Cardiac septum (tissue), 1 donor: Measurements from ENCODE around the gene LCOR. TPM values are rescaled to one million over a fixed set of nuclear protein-coding genes. Genes with fewer than 3 reads are reported as not detected.
"Not testable (repeated sequence)": the region's sequence is repeated elsewhere in the genome, so short reads cannot be mapped to it uniquely, and the experiment has no call there.

Experiments
- DNase-seq: peaks from one replicate; pipeline ENCODE4 v3.0.0-alpha.2; 2020; ENCODE audit warnings: low spot score
- intact Hi-C: fragments of 100-400 bp; cut with DNase I; formaldehyde crosslinking; loops from one replicate; pipeline ENCODE4 v1.14.0; 2022
- total RNA-seq: library from RNA; stranded (reverse); fragmentation: NEBNext Ultra II Directional; extraction: Animal tissue kit (Norgen Biotek cat#: 25700); gene quantifications from one replicate; pipeline ENCODE4 v1.2.1, GENCODE V29; 2021
- donor health status: DM: no; HTN: no; CAD: no.

The LCOR gene
- total RNA-seq, 1 donor from 2014 or later: 21.0 TPM

DNA sequence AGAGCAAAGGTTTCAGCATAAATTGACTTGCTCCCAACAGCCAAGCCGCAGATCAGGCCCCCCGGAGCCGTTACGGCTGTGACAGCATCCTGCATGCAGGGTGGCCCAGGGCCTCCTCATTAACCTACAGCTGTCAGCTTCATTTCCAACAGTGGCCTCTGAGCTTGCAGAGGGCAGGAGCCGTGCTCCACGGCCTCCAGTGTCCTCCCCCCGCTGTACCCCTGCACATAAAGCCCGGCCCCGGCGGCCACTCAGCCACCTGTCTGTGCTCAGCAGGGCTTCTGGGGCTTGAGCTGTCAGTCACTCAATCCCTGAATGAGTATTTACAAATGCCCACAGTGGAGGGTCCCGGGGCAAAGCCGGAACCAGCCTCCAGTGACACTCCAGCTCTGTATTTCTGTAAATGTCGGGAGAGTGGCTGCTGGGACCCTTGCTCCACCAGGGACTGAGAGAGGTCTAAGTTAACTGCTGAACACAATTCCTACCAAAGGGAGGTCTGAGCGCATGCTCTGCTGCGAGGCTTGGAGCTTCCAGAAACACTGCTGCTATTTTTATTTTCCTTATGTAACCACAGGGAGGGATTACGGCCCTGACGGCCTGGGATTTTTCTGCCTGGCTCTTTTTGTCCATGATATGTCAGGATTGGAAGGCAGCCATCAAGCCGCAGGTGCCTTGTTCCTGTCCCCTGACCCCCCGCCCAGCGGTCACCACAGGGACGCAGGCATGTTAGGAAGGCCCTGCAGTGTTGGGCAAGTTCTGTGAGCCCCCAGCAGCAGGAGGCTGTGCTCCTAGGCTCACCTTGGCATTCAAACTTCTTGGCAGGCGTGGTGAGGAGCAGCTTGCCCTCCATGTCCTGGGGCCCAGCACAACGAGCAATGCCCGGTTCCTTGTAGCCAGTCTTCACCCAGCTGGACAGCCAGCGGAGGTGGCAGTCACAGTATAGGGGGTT is 188.6 kb downstream of the LCOR start:
- intact Hi-C loops: loop anchor here (2.0 to 5.0 kb wide), 2 partner anchors 103 to 188 kb away; partner anchors contain the start of gene LCOR
- DNase-seq: peak; percentile 75

DNA sequence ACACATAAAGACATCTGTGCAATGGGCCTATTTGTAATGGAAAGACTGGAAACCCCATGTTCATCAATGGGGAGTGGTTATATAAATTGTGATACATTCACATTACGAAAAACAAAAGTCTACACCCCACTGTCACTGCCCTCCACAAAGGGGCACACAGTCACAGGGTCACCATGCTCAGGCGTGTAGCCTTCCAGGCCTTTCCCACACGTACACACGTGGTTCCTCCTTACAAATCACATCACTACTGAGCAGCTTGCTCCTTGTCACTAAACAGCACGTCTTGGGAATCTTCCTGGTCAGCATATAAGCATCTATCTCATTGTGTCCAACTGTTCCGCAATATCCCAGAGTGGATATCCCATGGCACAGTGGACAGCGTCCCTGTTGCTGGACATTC is 190.5 kb downstream of the LCOR start:
- intact Hi-C loops: loop anchor here (5.0 kb wide), 1 partner anchor 105 kb away; no protein-coding TSS in a partner anchor
- DNase-seq: no peak

GRCh38 chr10:97023401-97024167 is 191.5 kb downstream of the LCOR start:
- intact Hi-C loops: loop anchor here (5.0 kb wide), 1 partner anchor 106 kb away; no protein-coding TSS in a partner anchor
- DNase-seq: peak; percentile 44

DNA sequence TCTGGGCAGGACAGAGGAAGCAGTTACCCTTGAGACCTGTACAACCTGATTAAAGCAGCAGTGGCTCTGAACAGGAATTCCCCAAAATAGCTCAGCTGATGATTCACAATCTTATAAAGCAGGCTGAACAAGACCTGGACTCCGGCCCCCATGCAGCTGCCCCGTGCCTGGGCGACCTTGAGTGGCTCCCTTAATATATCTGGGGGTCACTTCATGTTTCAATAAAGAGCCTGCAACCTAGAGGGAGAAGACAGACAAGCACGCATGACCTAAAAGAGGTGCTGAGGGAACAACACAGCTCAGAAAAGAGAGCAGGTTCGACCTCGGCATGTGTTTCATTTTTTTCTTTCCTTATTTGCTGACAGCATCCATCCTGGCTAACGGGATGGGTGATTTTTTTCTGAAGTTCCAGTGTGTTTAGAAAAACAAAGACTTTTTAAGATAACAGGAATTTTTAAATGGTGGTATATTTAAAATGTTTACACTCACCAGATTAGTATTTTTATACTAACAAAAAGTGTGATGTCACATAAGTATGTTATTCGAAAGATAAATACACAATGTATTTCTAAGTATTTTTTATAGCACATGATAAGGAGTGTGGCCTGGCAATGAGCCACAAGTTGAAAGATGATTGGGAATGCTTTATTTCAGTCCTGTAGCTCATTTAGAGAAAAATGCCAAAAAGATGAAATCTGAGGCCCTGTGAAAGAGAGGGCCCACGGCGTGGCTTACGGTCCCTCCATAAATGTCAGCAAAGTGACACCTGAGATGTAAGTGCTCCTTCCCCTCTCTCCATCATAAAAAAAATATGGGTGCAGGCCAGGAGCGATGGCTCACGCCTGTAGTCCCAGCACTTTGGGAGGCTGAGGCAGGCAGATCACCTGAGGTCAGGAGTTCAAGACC is 192.3 kb downstream of the LCOR start:
- peak; percentile 76 for DNase-seq
- intact Hi-C loops: loop anchor here (5.0 kb wide), 2 partner anchors 107 to 627 kb away; no protein-coding TSS in a partner anchor

DNA sequence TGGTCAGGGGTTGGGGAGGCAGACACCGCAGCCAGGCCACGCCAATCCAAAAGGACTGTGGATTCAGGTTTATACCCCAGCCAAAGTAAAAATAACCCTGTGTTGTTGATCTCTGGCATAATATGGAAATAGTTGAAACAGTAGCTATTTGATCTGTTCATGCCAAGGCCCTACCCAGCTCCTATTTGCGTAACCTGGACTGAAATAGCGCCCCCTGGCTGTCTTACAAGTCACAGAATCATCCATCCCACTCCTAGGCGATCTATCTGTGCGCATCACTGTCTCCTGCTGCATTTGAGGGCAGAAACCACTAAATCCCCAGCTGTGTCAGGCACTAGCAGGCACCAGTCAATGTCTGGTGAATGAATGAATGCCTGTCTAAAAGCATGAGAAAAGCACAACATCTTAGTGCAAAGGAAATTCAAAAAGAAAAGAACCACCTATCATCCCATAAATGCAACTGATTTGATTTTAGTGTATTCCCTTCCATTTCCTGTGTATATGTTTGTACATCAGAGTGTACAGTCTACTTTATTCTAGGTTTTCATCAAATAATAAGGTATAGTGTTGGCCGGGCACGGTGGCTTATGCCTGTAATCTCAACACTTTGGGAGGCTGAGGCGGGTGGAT is 193.6 kb downstream of the LCOR start:
- DNase-seq: peak; percentile 68
- intact Hi-C loops: loop anchor here (5.0 kb wide), 1 partner anchor 628 kb away; no protein-coding TSS in a partner anchor

DNA sequence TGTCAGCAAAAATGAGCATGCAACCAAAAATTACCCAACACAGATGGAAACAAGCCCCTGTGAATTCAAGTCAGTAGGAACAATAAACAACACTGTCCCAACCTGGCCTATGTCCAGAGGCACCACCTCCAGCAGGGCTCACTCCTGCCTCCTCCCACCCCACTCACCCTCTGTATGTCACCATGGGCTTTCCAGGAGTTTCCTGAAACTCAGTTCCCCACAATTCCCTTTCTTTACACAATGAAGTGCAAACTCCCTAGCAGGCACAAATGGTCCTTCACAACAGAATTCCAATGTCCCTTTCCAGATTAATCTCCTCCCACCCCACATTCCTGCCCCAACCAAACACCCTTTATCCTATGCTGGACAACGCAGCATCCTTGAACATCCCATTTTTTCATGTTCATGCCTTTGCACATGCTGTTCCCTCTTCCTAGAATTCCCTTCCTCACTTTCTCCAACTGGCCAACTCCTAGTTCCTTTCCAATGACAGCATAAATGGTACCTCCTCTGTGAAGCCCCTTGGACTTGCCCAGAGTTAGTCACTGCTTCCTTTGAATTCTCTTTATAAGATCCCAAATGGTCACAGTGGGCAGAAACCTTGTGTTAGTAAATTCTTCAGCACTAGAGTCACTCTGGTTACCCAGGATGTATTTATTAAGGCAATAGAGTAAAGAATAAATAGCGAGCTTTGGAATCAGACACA is 196.2 kb downstream of the LCOR start:
- no peak for DNase-seq
- intact Hi-C loops: loop anchor here (2.0 to 5.0 kb wide), 2 partner anchors 263 to 631 kb away; no protein-coding TSS in a partner anchor

DNA sequence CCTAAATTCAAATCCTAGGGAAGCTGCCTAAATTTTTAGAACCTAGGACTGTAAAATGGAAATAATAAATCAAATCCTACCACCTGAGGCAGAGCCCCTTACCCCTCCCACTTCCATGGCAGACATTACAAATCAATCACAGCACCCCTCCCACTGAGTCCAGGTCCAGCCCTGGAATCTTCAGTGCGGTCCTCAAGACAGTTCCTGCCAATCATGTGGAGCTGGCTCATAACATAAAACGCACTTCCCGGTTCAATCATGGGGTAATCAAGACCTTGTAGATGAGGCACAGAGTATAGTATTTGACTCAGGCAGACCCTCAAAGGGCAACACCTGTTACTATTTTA is 196.7 kb downstream of the LCOR start:
- intact Hi-C loops: loop anchor here (2.0 to 5.0 kb wide), 2 partner anchors 264 to 632 kb away; no protein-coding TSS in a partner anchor
- no peak for DNase-seq

GRCh38 chr10:97029271-97029670 is 197.2 kb downstream of the LCOR start:
- DNase-seq: no peak
- intact Hi-C loops: loop anchor here (2.0 to 5.0 kb wide), 2 partner anchors 264 to 632 kb away; no protein-coding TSS in a partner anchor

DNA sequence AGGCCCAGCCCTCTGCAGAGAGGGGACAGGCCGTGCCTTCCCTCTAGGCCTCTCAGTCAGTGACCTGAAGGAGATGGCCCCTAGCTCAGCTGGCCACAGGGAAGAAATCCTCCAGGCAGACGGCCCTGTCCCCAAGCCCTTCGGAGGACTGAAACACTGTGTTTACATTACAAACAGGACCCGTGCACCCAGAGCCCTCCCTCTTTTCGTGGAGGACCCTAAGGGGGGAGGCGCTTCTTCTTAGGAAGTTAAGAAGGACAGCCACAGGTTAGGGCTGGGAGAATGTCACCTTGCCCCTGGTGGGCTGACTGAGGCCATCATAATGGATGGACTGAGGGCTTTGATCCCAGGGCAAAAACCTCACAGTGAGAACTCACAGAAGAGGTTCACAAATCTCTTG is 198.8 kb downstream of the LCOR start:
- intact Hi-C loops: no loop called here

DNA sequence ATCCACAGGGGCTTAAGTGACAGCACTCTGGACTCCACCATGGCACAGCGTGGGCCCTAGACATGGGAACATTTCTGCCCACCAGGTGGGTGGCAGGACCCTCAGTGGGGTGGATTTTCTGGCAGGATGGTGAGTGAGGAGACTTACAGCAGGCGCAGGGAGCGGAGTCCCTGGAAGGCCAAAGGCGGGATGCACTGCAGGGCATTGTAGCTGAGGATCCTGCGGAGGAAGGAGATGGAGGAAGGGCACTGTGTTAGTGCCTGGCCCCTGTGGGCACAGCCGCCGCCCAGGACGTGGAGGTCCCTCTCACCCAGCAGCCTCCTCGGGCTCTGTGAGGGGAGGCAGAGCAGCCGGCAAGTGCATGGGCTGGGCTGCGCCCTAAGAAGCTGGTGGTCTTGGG is 199.4 kb downstream of the LCOR start:
- intact Hi-C loops: no loop called here
- no peak for DNase-seq

More for the DNA sequence above, 198.8 kb downstream of the LCOR start:
- no peak for DNase-seq

DNA sequence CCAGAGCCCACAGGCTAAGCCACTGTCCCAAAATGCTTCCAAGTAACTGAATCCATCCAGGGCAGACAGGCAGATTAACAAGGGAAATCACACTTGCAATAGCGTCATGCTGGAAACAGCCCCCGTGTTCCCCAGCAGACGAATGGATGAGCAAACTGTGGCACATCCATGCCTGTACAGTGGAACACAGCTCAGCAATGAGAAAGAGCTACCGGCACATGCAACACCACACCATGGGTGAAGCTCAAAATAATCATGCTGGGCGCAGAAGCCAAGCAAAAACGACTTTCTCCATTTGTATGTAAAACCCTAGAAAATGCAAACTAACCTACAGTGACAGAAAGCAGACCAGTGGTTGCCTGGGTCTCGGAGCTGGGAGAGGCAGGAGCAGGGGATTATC is 200.5 kb downstream of the LCOR start:
- no peak for DNase-seq
- intact Hi-C loops: no loop called here

GRCh38 chr10:97033841-97034240 is 201.7 kb downstream of the LCOR start:
- DNase-seq, intact Hi-C loops: not testable (repeated sequence)

DNA sequence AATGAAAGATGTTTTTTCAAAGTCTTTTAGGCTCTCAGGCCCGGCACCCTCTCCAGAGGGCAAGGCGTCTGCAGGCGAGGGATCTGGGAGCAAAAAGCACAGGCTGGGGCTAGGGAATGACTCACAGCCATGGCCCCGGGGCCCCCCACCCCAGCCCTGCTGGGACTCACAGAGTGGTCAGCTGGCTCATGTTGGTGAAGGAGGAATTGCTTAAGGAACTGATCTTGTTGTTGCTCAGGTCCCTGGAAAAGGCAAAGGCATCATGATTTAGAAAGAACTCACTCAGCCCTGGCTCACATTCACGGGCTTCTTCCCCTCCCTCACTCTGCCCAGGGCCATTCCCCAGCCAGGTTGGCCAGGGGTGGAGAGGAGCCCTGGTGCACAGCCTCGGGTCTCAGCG is 202.2 kb downstream of the LCOR start:
- intact Hi-C loops: no loop called here
- DNase-seq: no peak

- no peak for DNase-seq
- intact Hi-C loops: no loop called here
These were observed 203.1 kb downstream of the LCOR start for GRCh38 chr10:97034958-97035769.

- peak; percentile 86 for DNase-seq
- intact Hi-C loops: no loop called here
These were observed 205.6 kb downstream of the LCOR start for GRCh38 chr10:97037365-97038361.

GRCh38 chr10:97038688-97039087 is 206.6 kb downstream of the LCOR start:
- DNase-seq: no peak
- intact Hi-C loops: no loop called here
